PC-3 (cell line): ENCODE results near the gene PCYT2.
"Not testable (repeated sequence)": the region's sequence is repeated elsewhere in the genome, so short reads cannot be mapped to it uniquely, and the experiment has no call there.

Experiments used
- EZH2 ChIP-seq: fragments of 300-600 bp; sonication (generic); IDR thresholded peaks from one replicate; pipeline ENCODE4 v1.6.1; 2017; ENCODE audit warnings: antibody characterized with exemption, mild to moderate bottlenecking, low read length; ENCODE audit not compliant: unreplicated experiment
- EZH2phosphoT487 ChIP-seq: fragments of 300-600 bp; sonication (generic); IDR thresholded peaks from 2 replicates; pipeline ENCODE4 v1.6.1; 2018; ENCODE audit warnings: mild to moderate bottlenecking, antibody characterized with exemption, low read length, borderline replicate concordance
- TF ChIP-seq, protein P1 (sequence below): fragments of 300-600 bp; sonication (generic); conservative IDR thresholded peaks from 2 replicates; pipeline ENCODE4 v1.5.1; 2017; ENCODE audit warnings: antibody characterized with exemption, low read depth, mild to moderate bottlenecking, low read length

DNA sequence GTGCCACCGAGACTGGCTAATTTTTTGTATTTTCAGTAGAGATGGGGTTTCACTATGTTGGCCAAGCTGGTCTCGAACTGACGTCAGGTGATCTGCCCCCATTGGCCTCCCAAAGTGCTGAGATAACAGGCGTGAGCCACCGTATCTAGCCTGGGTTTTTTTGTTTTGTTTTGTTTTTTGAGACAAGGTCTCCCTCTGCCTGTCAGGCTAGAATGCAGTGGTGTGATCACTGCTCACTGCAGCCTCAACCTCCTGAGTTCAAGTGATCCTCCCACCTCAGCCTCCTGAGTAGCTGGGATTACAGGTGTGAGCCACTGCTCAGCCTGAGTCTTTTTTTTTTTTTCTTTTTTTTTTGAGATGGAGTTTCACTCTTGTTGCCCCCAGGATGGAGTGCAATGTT is 42.2 kb upstream of the PCYT2 start:
- TF ChIP-seq, protein P1, sequence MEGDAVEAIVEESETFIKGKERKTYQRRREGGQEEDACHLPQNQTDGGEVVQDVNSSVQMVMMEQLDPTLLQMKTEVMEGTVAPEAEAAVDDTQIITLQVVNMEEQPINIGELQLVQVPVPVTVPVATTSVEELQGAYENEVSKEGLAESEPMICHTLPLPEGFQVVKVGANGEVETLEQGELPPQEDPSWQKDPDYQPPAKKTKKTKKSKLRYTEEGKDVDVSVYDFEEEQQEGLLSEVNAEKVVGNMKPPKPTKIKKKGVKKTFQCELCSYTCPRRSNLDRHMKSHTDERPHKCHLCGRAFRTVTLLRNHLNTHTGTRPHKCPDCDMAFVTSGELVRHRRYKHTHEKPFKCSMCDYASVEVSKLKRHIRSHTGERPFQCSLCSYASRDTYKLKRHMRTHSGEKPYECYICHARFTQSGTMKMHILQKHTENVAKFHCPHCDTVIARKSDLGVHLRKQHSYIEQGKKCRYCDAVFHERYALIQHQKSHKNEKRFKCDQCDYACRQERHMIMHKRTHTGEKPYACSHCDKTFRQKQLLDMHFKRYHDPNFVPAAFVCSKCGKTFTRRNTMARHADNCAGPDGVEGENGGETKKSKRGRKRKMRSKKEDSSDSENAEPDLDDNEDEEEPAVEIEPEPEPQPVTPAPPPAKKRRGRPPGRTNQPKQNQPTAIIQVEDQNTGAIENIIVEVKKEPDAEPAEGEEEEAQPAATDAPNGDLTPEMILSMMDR, result not testable (repeated sequence)
- TF ChIP-seq EZH2, EZH2phosphoT487: not testable (repeated sequence)
